ENCODE measurements around the gene MGRN1. TPM values are rescaled to one million over a fixed set of nuclear protein-coding genes. Genes with fewer than 3 reads are reported as not detected.
A peak's percentile ranks its signal among the peaks of the same experiment; 100 is the strongest.

MGRN1 gene
- total RNA-seq, 2 donors from 2014 or later: 66.9 to 71.4 TPM

DNA sequence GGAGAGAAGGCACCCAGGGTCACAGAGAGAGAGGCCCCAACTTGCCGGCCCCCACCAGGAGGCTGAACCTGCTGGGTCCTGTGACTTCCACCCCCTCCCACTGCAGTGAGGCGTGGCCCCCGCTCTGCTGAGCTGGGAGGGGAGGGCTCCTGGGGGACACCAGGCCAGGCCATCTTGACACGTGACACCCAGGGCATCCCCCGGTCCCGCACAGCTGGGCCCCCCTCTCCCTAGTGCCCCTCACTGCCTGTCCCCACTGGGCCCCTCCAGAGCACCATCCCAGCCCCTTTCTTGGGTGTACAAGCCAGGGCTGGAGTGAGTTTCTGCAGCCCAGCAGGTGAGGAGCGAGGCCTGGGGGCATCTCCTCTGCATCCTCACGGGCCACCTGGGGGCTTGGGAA, 22.3 kb upstream of the MGRN1 start:
- no peaks in the 10 kb centered on the region for H3K9me3 Mint-ChIP-seq
- H3K36me3 ChIP-seq (ENCODE audit: control insufficient read depth, insufficient read depth, low read length): peaks cover 2% of the 10 kb centered on the region
- H3K4me1 ChIP-seq (ENCODE audit: control insufficient read depth, insufficient read depth, low read length): no peaks in the 10 kb centered on the region
- no peak overlapping the region for H3K27ac ChIP-seq (ENCODE audit: low read depth, low read length)
- 84% methylated on average over 8 of the region's 8 CpGs; no CpG with 5 or more reads in 1 of the 2 experiments for WGBS, 2 experiments (ENCODE audit: insufficient coverage in 1 of 2, insufficient read length in 1 of 2)
- peaks cover 3% of the 10 kb centered on the region for H3K36me3 Mint-ChIP-seq (ENCODE audit: low read depth)
- no peak overlapping the region for H3K4me3 ChIP-seq (ENCODE audit: low read length)
- no peaks in the 10 kb centered on the region for H3K27me3 ChIP-seq (ENCODE audit: control insufficient read depth, insufficient read depth, low read length, poor library complexity, severe bottlenecking)
- H3K27ac Mint-ChIP-seq: no peak overlapping the region
- DNase-seq: peak; percentile 59
- H3K9me3 ChIP-seq (ENCODE audit: control insufficient read depth, low read length): no peaks in the 10 kb centered on the region
- no peaks in the 10 kb centered on the region for H3K27me3 Mint-ChIP-seq (ENCODE audit: insufficient read depth)
- no peak overlapping the region for H3K9ac ChIP-seq (ENCODE audit: extremely low read depth, low read length, poor library complexity, severe bottlenecking)
- H3K4me1 Mint-ChIP-seq: no peaks in the 10 kb centered on the region
- no peak overlapping the region for H3K4me3 Mint-ChIP-seq
- TF ChIP-seq, protein P1, sequence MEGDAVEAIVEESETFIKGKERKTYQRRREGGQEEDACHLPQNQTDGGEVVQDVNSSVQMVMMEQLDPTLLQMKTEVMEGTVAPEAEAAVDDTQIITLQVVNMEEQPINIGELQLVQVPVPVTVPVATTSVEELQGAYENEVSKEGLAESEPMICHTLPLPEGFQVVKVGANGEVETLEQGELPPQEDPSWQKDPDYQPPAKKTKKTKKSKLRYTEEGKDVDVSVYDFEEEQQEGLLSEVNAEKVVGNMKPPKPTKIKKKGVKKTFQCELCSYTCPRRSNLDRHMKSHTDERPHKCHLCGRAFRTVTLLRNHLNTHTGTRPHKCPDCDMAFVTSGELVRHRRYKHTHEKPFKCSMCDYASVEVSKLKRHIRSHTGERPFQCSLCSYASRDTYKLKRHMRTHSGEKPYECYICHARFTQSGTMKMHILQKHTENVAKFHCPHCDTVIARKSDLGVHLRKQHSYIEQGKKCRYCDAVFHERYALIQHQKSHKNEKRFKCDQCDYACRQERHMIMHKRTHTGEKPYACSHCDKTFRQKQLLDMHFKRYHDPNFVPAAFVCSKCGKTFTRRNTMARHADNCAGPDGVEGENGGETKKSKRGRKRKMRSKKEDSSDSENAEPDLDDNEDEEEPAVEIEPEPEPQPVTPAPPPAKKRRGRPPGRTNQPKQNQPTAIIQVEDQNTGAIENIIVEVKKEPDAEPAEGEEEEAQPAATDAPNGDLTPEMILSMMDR (conservative IDR thresholded peaks at IDR 0.05): no peak

DNA sequence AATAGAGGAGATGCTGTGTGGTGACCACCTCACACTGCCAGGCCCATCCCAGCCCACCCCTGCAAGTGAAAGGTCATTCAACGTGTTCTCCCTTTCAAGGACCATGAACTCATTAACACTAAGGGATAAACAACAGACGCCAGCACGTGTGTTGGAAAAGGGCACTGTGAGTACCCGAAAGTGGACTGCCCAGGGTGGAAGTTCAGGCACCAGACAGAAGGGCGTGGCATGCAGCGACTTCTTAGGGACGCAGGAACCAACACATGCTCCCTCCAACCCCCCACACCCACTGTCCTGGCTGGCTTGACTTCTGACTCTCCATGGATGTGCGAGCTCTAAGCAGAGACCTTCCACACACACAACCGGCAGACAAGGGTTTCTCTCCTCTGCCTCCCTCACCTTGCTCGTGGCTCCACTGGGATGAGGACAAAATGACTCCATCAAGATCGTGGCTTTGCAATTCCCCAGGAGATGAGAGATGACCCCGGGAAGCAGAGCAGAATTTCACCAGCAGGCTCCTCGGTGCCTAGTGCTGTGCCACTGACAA, 20.9 kb upstream of the MGRN1 start:
- Mint-ChIP-seq H3K27ac (no peak overlapping the region), H3K4me3 (no peak overlapping the region)
- no peak overlapping the region for H3K4me3 ChIP-seq (ENCODE audit: low read length)

DNA sequence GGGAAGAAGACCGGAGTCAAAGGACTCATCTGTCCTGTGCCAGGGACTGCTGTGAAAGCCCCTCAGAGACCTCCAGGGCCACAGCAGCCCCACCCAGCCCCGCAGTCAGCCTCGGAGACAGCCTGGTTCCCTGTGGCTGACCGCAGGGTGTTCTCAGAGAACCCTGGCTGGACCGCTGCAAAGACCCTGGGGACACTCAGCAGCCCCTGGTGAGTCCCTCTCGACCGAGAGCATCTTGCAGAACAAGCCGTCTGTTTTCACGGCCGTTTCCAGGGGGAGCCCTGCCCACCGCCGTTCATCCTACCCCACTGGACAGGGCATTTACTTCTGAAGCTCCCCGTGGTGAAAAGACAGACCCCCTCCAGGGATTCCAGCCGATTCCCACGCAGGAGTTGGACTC, 20.2 kb upstream of the MGRN1 start:
- no peak overlapping the region for H3K27ac ChIP-seq (ENCODE audit: low read depth, low read length)
- TF ChIP-seq, protein P1 (conservative IDR thresholded peaks at IDR 0.05): no peak
- Mint-ChIP-seq H3K27ac (no peak overlapping the region), H3K4me1 (no peaks in the 10 kb centered on the region), H3K9me3 (no peaks in the 10 kb centered on the region), H3K4me3 (no peak overlapping the region), H3K27me3 (ENCODE audit: insufficient read depth) (no peaks in the 10 kb centered on the region), H3K36me3 (ENCODE audit: low read depth) (peaks cover 7% of the 10 kb centered on the region)
- no peaks in the 10 kb centered on the region for H3K4me1 ChIP-seq (ENCODE audit: control insufficient read depth, insufficient read depth, low read length)
- no peak overlapping the region for H3K9ac ChIP-seq (ENCODE audit: extremely low read depth, low read length, poor library complexity, severe bottlenecking)
- H3K9me3 ChIP-seq (ENCODE audit: control insufficient read depth, low read length): no peaks in the 10 kb centered on the region
- no peaks in the 10 kb centered on the region for H3K27me3 ChIP-seq (ENCODE audit: control insufficient read depth, insufficient read depth, low read length, poor library complexity, severe bottlenecking)
- 87 to 89% methylated on average over 13 to 15 of the region's 15 CpGs for WGBS, 2 experiments (ENCODE audit: insufficient coverage in 1 of 2, insufficient read length in 1 of 2)
- no peak overlapping the region for H3K4me3 ChIP-seq (ENCODE audit: low read length)
- DNase-seq: peak; percentile 53
- H3K36me3 ChIP-seq (ENCODE audit: control insufficient read depth, insufficient read depth, low read length): peaks cover 8% of the 10 kb centered on the region

More for the DNA sequence above, 20.9 kb upstream of the MGRN1 start:
- no peak overlapping the region for H3K27ac ChIP-seq (ENCODE audit: low read depth, low read length)
- H3K9me3 Mint-ChIP-seq: no peaks in the 10 kb centered on the region
- H3K36me3 ChIP-seq (ENCODE audit: control insufficient read depth, insufficient read depth, low read length): peaks cover 8% of the 10 kb centered on the region
- no peak overlapping the region for H3K9ac ChIP-seq (ENCODE audit: extremely low read depth, low read length, poor library complexity, severe bottlenecking)
- no peaks in the 10 kb centered on the region for H3K27me3 ChIP-seq (ENCODE audit: control insufficient read depth, insufficient read depth, low read length, poor library complexity, severe bottlenecking)
- H3K9me3 ChIP-seq (ENCODE audit: control insufficient read depth, low read length): no peaks in the 10 kb centered on the region
- no peaks in the 10 kb centered on the region for H3K27me3 Mint-ChIP-seq (ENCODE audit: insufficient read depth)
- 90 to 93% methylated on average over 6 to 13 of the region's 13 CpGs for WGBS, 2 experiments (ENCODE audit: insufficient coverage in 1 of 2, insufficient read length in 1 of 2)
- TF ChIP-seq, protein P1 (conservative IDR thresholded peaks at IDR 0.05): no peak
- no peaks in the 10 kb centered on the region for H3K4me1 Mint-ChIP-seq
- peaks cover 7% of the 10 kb centered on the region for H3K36me3 Mint-ChIP-seq (ENCODE audit: low read depth)
- no peaks in the 10 kb centered on the region for H3K4me1 ChIP-seq (ENCODE audit: control insufficient read depth, insufficient read depth, low read length)
- DNase-seq: peak; percentile 47
